PC-3 (cell line): ENCODE measurements around the gene FAM118B. TPM values are rescaled to one million over a fixed set of nuclear protein-coding genes. Genes with fewer than 3 reads are reported as not detected.

Experiments
- ATAC-seq: fragments of 200-7000 bp; cut with Tn5 transposase; 2 replicates; pipeline ENCODE4 v1.9.1; 2020; ENCODE audit warnings: mild to moderate bottlenecking, moderate library complexity
- BruUV-seq: library from RNA; stranded (reverse); fragments of 400-500 nt; replicated peaks from 2 replicates; lab custom pipeline; 2021; lab: Mats Ljungman, UMichigan
- CTCF ChIA-PET: fragments of 300-600 bp; sonication (Branson Sonifier 250); formaldehyde crosslinking; loops from one replicate; lab custom pipeline; 2022; ENCODE audit warnings: antibody characterized with exemption; lab: Charles Lee
- POLR2A ChIA-PET: fragments of 300-600 bp; sonication (Branson Sonifier 250); formaldehyde crosslinking; loops from one replicate; lab custom pipeline; 2022; ENCODE audit warnings: antibody characterized with exemption; ENCODE audit not compliant: unreplicated experiment; lab: Charles Lee
- DNase-seq: peaks from one replicate; pipeline ENCODE4 v3.0.0-alpha.2; 2015
- H2AFZ ChIP-seq: fragments of 300-600 bp; sonication (generic); 2 replicates; pipeline ENCODE4 v1.6.0; 2016; ENCODE audit warnings: antibody characterized with exemption, low read length
- H3F3A ChIP-seq: fragments of 300-600 bp; sonication (generic); one replicate; pipeline ENCODE4 v1.6.0; 2017; ENCODE audit warnings: antibody characterized with exemption, low read length, control low read depth, mild to moderate bottlenecking; ENCODE audit not compliant: unreplicated experiment
- H3K27ac ChIP-seq: fragments of 300-600 bp; sonication (generic); 2 replicates; pipeline ENCODE4 v1.5.1; 2016; ENCODE audit warnings: mild to moderate bottlenecking, low read length
- H3K27me3 ChIP-seq: fragments of 300-600 bp; sonication (generic); 2 replicates; pipeline ENCODE4 v1.6.1; 2016; ENCODE audit warnings: low read length, mixed read lengths
- H3K36me3 ChIP-seq: fragments of 300-600 bp; sonication (generic); 2 replicates; pipeline ENCODE4 v1.6.1; 2016; ENCODE audit warnings: low read depth, mixed run types, low read length, mixed read lengths
- H3K4me1 ChIP-seq: fragments of 300-600 bp; sonication (generic); 2 replicates; pipeline ENCODE4 v1.5.1; 2016; ENCODE audit warnings: low read length; ENCODE audit not compliant: insufficient read depth
- H3K4me2 ChIP-seq: fragments of 300-600 bp; sonication (generic); 2 replicates; pipeline ENCODE4 v1.6.0; 2016; ENCODE audit warnings: low read length
- H3K4me3 ChIP-seq: fragments of 300-600 bp; sonication (generic); 2 replicates; pipeline ENCODE4 v1.5.1; 2016; ENCODE audit warnings: mild to moderate bottlenecking, low read length, mixed read lengths
- H3K79me2 ChIP-seq: fragments of 300-600 bp; sonication (generic); 2 replicates; pipeline ENCODE4 v1.6.1; 2017; ENCODE audit warnings: low read length, mixed read lengths
- H3K9ac ChIP-seq: fragments of 300-600 bp; sonication (generic); 2 replicates; pipeline ENCODE4 v1.6.0; 2016; ENCODE audit warnings: mild to moderate bottlenecking, low read length
- H3K9me2 ChIP-seq: fragments of 300-600 bp; sonication (generic); replicated peaks from 2 replicates; pipeline ENCODE4 v1.6.1; 2016; ENCODE audit warnings: mixed run types, low read length, mixed read lengths
- H3K9me3 ChIP-seq: fragments of 300-600 bp; sonication (generic); 2 replicates; pipeline ENCODE4 v1.6.1; 2016; ENCODE audit warnings: low read length, mixed read lengths
- H4K20me1 ChIP-seq: fragments of 300-600 bp; sonication (generic); 2 replicates; pipeline ENCODE4 v1.6.1; 2016; ENCODE audit warnings: low read length, mixed read lengths
- CTCF ChIP-seq: fragments of 300-600 bp; sonication (generic); conservative IDR thresholded peaks from 2 replicates; pipeline ENCODE4 v1.5.1; 2017; ENCODE audit warnings: antibody characterized with exemption, low read depth, mild to moderate bottlenecking, low read length
- EZH2 ChIP-seq: fragments of 300-600 bp; sonication (generic); IDR thresholded peaks from one replicate; pipeline ENCODE4 v1.6.1; 2017; ENCODE audit warnings: antibody characterized with exemption, mild to moderate bottlenecking, low read length; ENCODE audit not compliant: unreplicated experiment
- EZH2phosphoT487 ChIP-seq: fragments of 300-600 bp; sonication (generic); IDR thresholded peaks from 2 replicates; pipeline ENCODE4 v1.6.1; 2018; ENCODE audit warnings: mild to moderate bottlenecking, antibody characterized with exemption, low read length, borderline replicate concordance
- intact Hi-C: fragments of 100-400 bp; cut with micrococcal nuclease; formaldehyde crosslinking; loops from 2 replicates; pipeline ENCODE4 v1.9.0; 2023
- total RNA-seq: library from RNA; depleted of rRNA; stranded (reverse); fragments of >200 nt; gene quantifications from 2 replicates; pipeline ENCODE4 v1.2.3, GENCODE V29; 2014

The FAM118B gene
- total RNA-seq, 1 experiment from 2014 or later: 24.3 TPM

- POLR2A ChIA-PET: no interaction called here
- Histone ChIP-seq H3F3A (no peaks in the 10 kb centered on the region), H3K36me3 (peaks cover 44% of the 10 kb centered on the region), H3K9me3 (no peaks in the 10 kb centered on the region), H3K4me1 (no peaks in the 10 kb centered on the region), H3K27ac (no peak overlapping the region), H3K4me2 (no peak overlapping the region), H3K27me3 (no peaks in the 10 kb centered on the region), H3K79me2 (no peaks in the 10 kb centered on the region), H2AFZ (no peak overlapping the region), H3K9ac (no peak overlapping the region), H4K20me1 (peaks cover 4% of the 10 kb centered on the region; the same call in 1 of the 2 replicates), H3K4me3 (no peak overlapping the region), H3K9me2 (no peaks in the 10 kb centered on the region)
- DNase-seq (no peak), ATAC-seq (no peak)
- no TSS peak for BruUV-seq
- no peak for TF ChIP-seq EZH2phosphoT487
- no peak for TF ChIP-seq CTCF
- TF ChIP-seq EZH2: no peak
- CTCF ChIA-PET: no interaction called here
- intact Hi-C loops: loop anchor here (5.0 kb wide), 1 partner anchor 60 kb away; no protein-coding TSS in a partner anchor
Observed at GRCh38 chr11:126192361-126192760, 19.2 kb upstream of the FAM118B start.

GRCh38 chr11:126193038-126193478, 18.5 kb upstream of the FAM118B start:
- peaks cover 4% of the 10 kb centered on the region; the same call in 1 of the 2 replicates for H4K20me1 ChIP-seq
- TF ChIP-seq EZH2phosphoT487 (no peak), EZH2 (no peak), CTCF (no peak)
- POLR2A ChIA-PET: no interaction called here
- CTCF ChIA-PET: interaction anchor here (1.4 kb wide), 1 partner anchor 270 kb away, joined by 8 read pairs; no protein-coding TSS in a partner anchor
- H3K4me2 ChIP-seq: no peak overlapping the region
- no TSS peak for BruUV-seq
- H3K9me3 ChIP-seq: no peaks in the 10 kb centered on the region
- H3K4me3 ChIP-seq: no peak overlapping the region
- DNase-seq: no peak
- H3K79me2 ChIP-seq: no peaks in the 10 kb centered on the region
- no peak overlapping the region for H3K27ac ChIP-seq
- no peak overlapping the region for H3K9ac ChIP-seq
- H3K4me1 ChIP-seq: no peaks in the 10 kb centered on the region
- no peak overlapping the region for H2AFZ ChIP-seq
- H3F3A ChIP-seq: no peaks in the 10 kb centered on the region
- no peak for ATAC-seq
- peaks cover 51% of the 10 kb centered on the region for H3K36me3 ChIP-seq
- intact Hi-C loops: loop anchor here (5.0 kb wide), 1 partner anchor 61 kb away; no protein-coding TSS in a partner anchor
- H3K9me2 ChIP-seq: no peaks in the 10 kb centered on the region
- no peaks in the 10 kb centered on the region for H3K27me3 ChIP-seq

GRCh38 chr11:126194121-126194543, 17.4 kb upstream of the FAM118B start:
- intact Hi-C loops: loop anchor here (1.0 to 5.0 kb wide), 5 partner anchors 62 to 271 kb away; no protein-coding TSS in a partner anchor
- no peak overlapping the region for H3K9ac ChIP-seq
- DNase-seq: peak; percentile 80

More at GRCh38 chr11:126194121-126194543, 17.4 kb upstream of the FAM118B start:
- no peaks in the 10 kb centered on the region for H3K9me3 ChIP-seq
- no peak overlapping the region for H3K4me2 ChIP-seq
- H3K27me3 ChIP-seq: no peaks in the 10 kb centered on the region
- ChIA-PET POLR2A (no interaction called here), CTCF (interaction anchor here (0.7 to 1.4 kb wide), 3 partner anchors 132 to 276 kb away, joined by 3 to 8 read pairs (median 6); no protein-coding TSS in a partner anchor)
- peak; percentile 71 for ATAC-seq
- no peaks in the 10 kb centered on the region for H3K9me2 ChIP-seq
- H3K4me1 ChIP-seq: no peaks in the 10 kb centered on the region
- peaks cover 4% of the 10 kb centered on the region; the same call in 1 of the 2 replicates for H4K20me1 ChIP-seq
- peaks cover 58% of the 10 kb centered on the region for H3K36me3 ChIP-seq
- H2AFZ ChIP-seq: no peak overlapping the region
- no peak overlapping the region for H3K27ac ChIP-seq
- H3F3A ChIP-seq: no peaks in the 10 kb centered on the region
- no TSS peak for BruUV-seq
- H3K79me2 ChIP-seq: no peaks in the 10 kb centered on the region
- no peak for TF ChIP-seq EZH2
- peak; percentile 91 for TF ChIP-seq CTCF
- TF ChIP-seq EZH2phosphoT487: no peak
- no peak overlapping the region for H3K4me3 ChIP-seq
